Osteoblast (primary cell): ENCODE measurements around the gene PAQR8. TPM values are rescaled to one million over a fixed set of nuclear protein-coding genes. Genes with fewer than 3 reads are reported as not detected.

ENCODE experiments used
- DNase-seq: peaks from one replicate; pipeline ENCODE4 v3.0.0; 2011; ENCODE audit warnings: low spot score, mixed read lengths; ENCODE audit not compliant: insufficient read length; ENCODE audit errors: missing footprints
- H2AFZ ChIP-seq: 2 replicates; pipeline ENCODE4 v1.6.0; 2011; ENCODE audit warnings: mild to moderate bottlenecking, low read length
- H3K27ac ChIP-seq: 2 replicates; pipeline ENCODE4 v1.5.1; 2011; ENCODE audit warnings: mild to moderate bottlenecking, low read depth, low read length, moderate library complexity
- H3K27me3 ChIP-seq: 2 replicates; pipeline ENCODE4 v1.6.0; 2012; ENCODE audit warnings: mild to moderate bottlenecking, control low read depth, inconsistent platforms, low read length, moderate library complexity; ENCODE audit not compliant: insufficient read depth
- H3K36me3 ChIP-seq: 2 replicates; pipeline ENCODE4 v1.5.1; 2011; ENCODE audit warnings: mild to moderate bottlenecking, low read length, control low read depth, moderate library complexity; ENCODE audit not compliant: insufficient read depth
- H3K4me1 ChIP-seq: 2 replicates; pipeline ENCODE4 v1.5.1; 2011; ENCODE audit warnings: mild to moderate bottlenecking, low read length, control low read depth, moderate library complexity; ENCODE audit not compliant: insufficient read depth
- H3K4me2 ChIP-seq: 2 replicates; pipeline ENCODE4 v1.6.0; 2011; ENCODE audit warnings: mild to moderate bottlenecking, low read length; ENCODE audit not compliant: insufficient read depth
- H3K4me3 ChIP-seq: fragments of 200-600 bp; sonication (generic); 3 replicates; pipeline ENCODE4 v1.5.1; 2012; ENCODE audit warnings: mild to moderate bottlenecking, low read length, inconsistent platforms; ENCODE audit not compliant: insufficient read depth
- H3K79me2 ChIP-seq: 2 replicates; pipeline ENCODE4 v1.6.0; 2012; ENCODE audit warnings: mild to moderate bottlenecking, low read length, control low read depth, inconsistent platforms; ENCODE audit not compliant: insufficient read depth
- H3K9me3 ChIP-seq: 2 replicates; pipeline ENCODE4 v1.5.1; 2011; ENCODE audit warnings: low read depth, low read length, control low read depth
- H4K20me1 ChIP-seq: 2 replicates; pipeline ENCODE4 v1.6.0; 2012; ENCODE audit warnings: mild to moderate bottlenecking, low read length, control low read depth; ENCODE audit not compliant: insufficient read depth
- CTCF ChIP-seq: IDR thresholded peaks from 2 replicates; pipeline ENCODE4 v1.5.1; 2011; ENCODE audit warnings: mild to moderate bottlenecking, low read depth, low read length, moderate library complexity; ENCODE audit errors: extremely low read depth
- total RNA-seq: library from RNA; depleted of rRNA; stranded (reverse); fragments of >200 nt; gene quantifications from 2 replicates; pipeline ENCODE4 v1.2.3, GENCODE V29; 2012

Gene PAQR8, protein sequence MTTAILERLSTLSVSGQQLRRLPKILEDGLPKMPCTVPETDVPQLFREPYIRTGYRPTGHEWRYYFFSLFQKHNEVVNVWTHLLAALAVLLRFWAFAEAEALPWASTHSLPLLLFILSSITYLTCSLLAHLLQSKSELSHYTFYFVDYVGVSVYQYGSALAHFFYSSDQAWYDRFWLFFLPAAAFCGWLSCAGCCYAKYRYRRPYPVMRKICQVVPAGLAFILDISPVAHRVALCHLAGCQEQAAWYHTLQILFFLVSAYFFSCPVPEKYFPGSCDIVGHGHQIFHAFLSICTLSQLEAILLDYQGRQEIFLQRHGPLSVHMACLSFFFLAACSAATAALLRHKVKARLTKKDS
- total RNA-seq, result 3.5 and 3.6 TPM in 2 replicates

GRCh38 chr6:52361945-52362442 is at the start of gene PAQR8:
TSS of gene PAQR8 (plus strand) at chr6:52362151. CDS start at chr6:52403214, 41,063 bp downstream.
- H3K27ac ChIP-seq, result peak within 1 kb of the TSS; percentile 31
- peak; percentile 98 for DNase-seq

DNA sequence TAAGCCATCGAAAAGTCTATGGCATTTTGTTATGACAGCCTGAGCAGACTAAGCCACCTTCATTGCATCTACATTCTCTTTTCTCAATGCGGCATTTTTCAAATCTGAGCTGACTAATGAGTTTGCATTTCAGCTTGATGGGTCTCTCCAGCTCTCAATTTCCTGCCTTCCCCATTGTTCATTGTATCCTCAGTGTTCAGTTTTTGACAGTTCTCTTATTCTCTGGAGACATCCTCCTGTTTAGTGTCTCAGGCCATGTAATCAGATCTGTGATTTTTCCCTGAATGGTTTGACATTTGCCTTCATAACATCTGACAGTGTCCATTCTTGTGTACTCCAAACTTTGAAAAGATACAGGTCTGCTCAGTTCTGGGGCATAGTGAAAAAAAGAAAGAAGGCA is 49.5 kb upstream of the PAQR8 start:
- H3K4me1 ChIP-seq, result no peaks in the 10 kb centered on the region
- no peaks in the 10 kb centered on the region for H3K36me3 ChIP-seq
- H3K27me3 ChIP-seq, result peaks cover 2% of the 10 kb centered on the region
- TF ChIP-seq CTCF, result no peak
- H3K79me2 ChIP-seq, result no peaks in the 10 kb centered on the region
- H3K4me2 ChIP-seq, result no peak overlapping the region
- no peaks in the 10 kb centered on the region for H4K20me1 ChIP-seq
- no peak overlapping the region for H3K4me3 ChIP-seq
- no peak overlapping the region for H3K27ac ChIP-seq
- no peak for DNase-seq
- no peaks in the 10 kb centered on the region for H3K9me3 ChIP-seq
- H2AFZ ChIP-seq, result no peak overlapping the region

More at GRCh38 chr6:52361945-52362442, at the start of gene PAQR8:
- H2AFZ ChIP-seq, result peak within 1 kb of the TSS; percentile 90
- no peaks in the 10 kb centered on the region for H4K20me1 ChIP-seq
- TF ChIP-seq CTCF, result no peak
- peaks cover 2% of the 10 kb centered on the region for H3K79me2 ChIP-seq
- H3K4me1 ChIP-seq, result peaks cover 8% of the 10 kb centered on the region
- peak within 1 kb of the TSS; percentile 75 for H3K4me3 ChIP-seq
- H3K36me3 ChIP-seq, result no peaks in the 10 kb centered on the region
- H3K27me3 ChIP-seq, result no peaks in the 10 kb centered on the region
- H3K9me3 ChIP-seq, result no peaks in the 10 kb centered on the region
- peak within 1 kb of the TSS; percentile 93 for H3K4me2 ChIP-seq

- Histone ChIP-seq H3K79me2 (no peaks in the 10 kb centered on the region), H4K20me1 (no peaks in the 10 kb centered on the region), H3K9me3 (no peaks in the 10 kb centered on the region), H3K4me3 (no peak overlapping the region), H3K36me3 (no peaks in the 10 kb centered on the region), H3K4me2 (no peak overlapping the region), H2AFZ (no peak overlapping the region), H3K27me3 (peaks cover 2% of the 10 kb centered on the region), H3K4me1 (peaks cover 6% of the 10 kb centered on the region), H3K27ac (no peak overlapping the region)
- no peak for DNase-seq
- TF ChIP-seq CTCF, result no peak
Measured at GRCh38 chr6:52314752-52315151, 47.2 kb upstream of the PAQR8 start.

GRCh38 chr6:52317211-52317610 is 44.7 kb upstream of the PAQR8 start:
- Histone ChIP-seq H3K27ac (no peak overlapping the region), H3K4me1 (peaks cover 6% of the 10 kb centered on the region), H2AFZ (no peak overlapping the region), H3K9me3 (no peaks in the 10 kb centered on the region), H3K79me2 (no peaks in the 10 kb centered on the region), H3K36me3 (no peaks in the 10 kb centered on the region), H3K27me3 (peaks cover 2% of the 10 kb centered on the region), H4K20me1 (no peaks in the 10 kb centered on the region), H3K4me2 (no peak overlapping the region), H3K4me3 (no peak overlapping the region)
- TF ChIP-seq CTCF, result no peak
- DNase-seq, result no peak
